Ascending aorta (tissue), 2 donors: ENCODE data around the gene KAZN. TPM values are rescaled to one million over a fixed set of nuclear protein-coding genes. Genes with fewer than 3 reads are reported as not detected.

Experiments used
- DNase-seq, 2 donors: peaks; one replicate each; pipeline ENCODE4 v3.0.0-alpha.2; 2019; ENCODE audit warnings: low spot score in 2 of 2
- H3K27ac ChIP-seq, 2 donors: fragments of 200-600 bp; sonication (generic); one replicate each; pipeline ENCODE4 v1.5.1; 2016 to 2017; ENCODE audit warnings: mild to moderate bottlenecking in 1 of 2
- H3K27me3 ChIP-seq: fragments of 200-600 bp; sonication (generic); one replicate; pipeline ENCODE4 v1.5.1; 2017
- H3K36me3 ChIP-seq, 2 donors: fragments of 200-600 bp; sonication (generic); one replicate each; pipeline ENCODE4 v1.5.1; 2016
- H3K4me1 ChIP-seq, 2 donors: fragments of 200-600 bp; sonication (generic); one replicate each; pipeline ENCODE4 v1.5.1; 2016 to 2017; ENCODE audit warnings: mild to moderate bottlenecking in 1 of 2
- H3K4me3 ChIP-seq, 2 donors: fragments of 200-600 bp; sonication (generic); one replicate each; pipeline ENCODE4 v1.5.1; 2016 to 2017; ENCODE audit warnings: mild to moderate bottlenecking in 1 of 2
- H3K9me3 ChIP-seq, 2 donors: fragments of 200-600 bp; sonication (generic); one replicate each; pipeline ENCODE4 v1.5.1; 2016
- intact Hi-C: fragments of 100-400 bp; cut with DNase I; formaldehyde crosslinking; loops from one replicate; pipeline ENCODE4 v1.15.1; 2023
- total RNA-seq: library from RNA; depleted of rRNA; stranded (reverse); fragments of >200 nt; gene quantifications from one replicate; pipeline ENCODE4 v1.1.0, GENCODE V29; 2016
- TF ChIP-seq, protein P1 (sequence below), 3 experiments: fragments of 200-600 bp in 2 of 3; fragments of 450-650 bp in 1 of 3; sonication (generic) in 2 of 3; IDR thresholded peaks; one replicate each; pipeline ENCODE4 v1.5.1; 2016 to 2019; ENCODE audit warnings: antibody characterized with exemption in 3 of 3, mild to moderate bottlenecking in 1 of 3, moderate library complexity in 1 of 3

Gene KAZN
- total RNA-seq, 1 donor from 2014 or later, result 58.5 TPM

DNA sequence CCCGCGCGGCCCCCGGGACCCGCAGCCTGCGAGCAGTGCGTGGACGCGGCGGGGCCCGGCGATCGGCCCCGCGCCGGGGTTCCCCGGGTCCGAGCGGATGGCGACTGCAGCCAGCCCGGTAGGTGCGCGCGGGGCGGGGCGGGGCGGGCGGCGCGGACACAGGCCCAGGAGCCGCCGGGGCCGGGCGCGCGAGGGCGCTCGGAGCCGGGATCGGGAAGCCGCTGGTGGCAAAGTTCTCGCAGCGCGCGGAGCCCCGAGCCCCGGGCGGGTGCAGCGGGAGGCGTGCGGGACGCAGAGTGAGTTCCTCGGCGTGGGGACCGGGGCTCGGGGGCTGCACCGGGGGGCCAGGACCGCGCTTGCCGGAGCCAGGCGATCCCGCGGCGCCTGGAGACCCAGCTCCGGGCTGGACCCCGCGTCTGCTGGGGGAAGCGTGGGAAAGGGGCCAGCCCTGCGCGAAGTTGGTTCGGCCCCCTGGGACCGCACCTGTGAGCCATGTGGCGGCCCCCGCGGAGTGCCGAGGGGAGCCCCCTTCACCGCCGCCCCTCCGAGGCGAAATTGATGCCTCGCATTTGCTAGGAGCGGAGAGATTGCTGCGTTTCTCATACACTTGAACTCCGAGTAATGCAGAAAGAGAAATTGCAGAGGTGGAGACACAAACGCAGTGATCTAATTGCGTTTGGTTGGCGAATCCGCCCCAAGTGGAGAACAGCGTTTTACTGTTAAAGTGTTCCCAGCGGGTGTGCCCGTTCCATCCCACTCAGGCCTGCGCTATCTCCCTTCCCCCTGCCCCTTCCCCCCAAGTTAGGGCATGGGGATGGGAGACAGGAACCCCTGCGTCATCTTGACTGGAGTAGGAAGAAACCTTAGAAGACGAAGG is 326.2 kb downstream of the KAZN start:
- intact Hi-C loops, result loop anchor here (1.0 to 10.0 kb wide), 4 partner anchors 21 to 230 kb away; partner anchors contain the start of gene TMEM51
- no peaks in the 10 kb centered on the region for H3K36me3 ChIP-seq
- H3K27me3 ChIP-seq, result no peaks in the 10 kb centered on the region
- DNase-seq, result peak in 1 of 2 donors; percentile 75
- peak overlapping the region; percentile 77 to 91 for H3K4me3 ChIP-seq
- TF ChIP-seq, protein P1, sequence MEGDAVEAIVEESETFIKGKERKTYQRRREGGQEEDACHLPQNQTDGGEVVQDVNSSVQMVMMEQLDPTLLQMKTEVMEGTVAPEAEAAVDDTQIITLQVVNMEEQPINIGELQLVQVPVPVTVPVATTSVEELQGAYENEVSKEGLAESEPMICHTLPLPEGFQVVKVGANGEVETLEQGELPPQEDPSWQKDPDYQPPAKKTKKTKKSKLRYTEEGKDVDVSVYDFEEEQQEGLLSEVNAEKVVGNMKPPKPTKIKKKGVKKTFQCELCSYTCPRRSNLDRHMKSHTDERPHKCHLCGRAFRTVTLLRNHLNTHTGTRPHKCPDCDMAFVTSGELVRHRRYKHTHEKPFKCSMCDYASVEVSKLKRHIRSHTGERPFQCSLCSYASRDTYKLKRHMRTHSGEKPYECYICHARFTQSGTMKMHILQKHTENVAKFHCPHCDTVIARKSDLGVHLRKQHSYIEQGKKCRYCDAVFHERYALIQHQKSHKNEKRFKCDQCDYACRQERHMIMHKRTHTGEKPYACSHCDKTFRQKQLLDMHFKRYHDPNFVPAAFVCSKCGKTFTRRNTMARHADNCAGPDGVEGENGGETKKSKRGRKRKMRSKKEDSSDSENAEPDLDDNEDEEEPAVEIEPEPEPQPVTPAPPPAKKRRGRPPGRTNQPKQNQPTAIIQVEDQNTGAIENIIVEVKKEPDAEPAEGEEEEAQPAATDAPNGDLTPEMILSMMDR (IDR thresholded peaks at IDR 0.05), result peak in 1 of 3 experiments; percentile 29
- H3K27ac ChIP-seq, result peak overlapping the region; percentile 35 to 70
- peaks cover 0 to 15% of the 10 kb centered on the region in 2 donors for H3K4me1 ChIP-seq
- H3K9me3 ChIP-seq, result no peaks in the 10 kb centered on the region

- no peaks in the 10 kb centered on the region for H3K9me3 ChIP-seq
- H3K4me1 ChIP-seq, result peaks cover 0 to 15% of the 10 kb centered on the region in 2 donors
- no peaks in the 10 kb centered on the region for H3K36me3 ChIP-seq
- intact Hi-C loops, result loop anchor here (10.0 kb wide), 1 partner anchor 229 kb away; the partner anchor contains the start of gene TMEM51
- no peak for DNase-seq
- TF ChIP-seq, protein P1 (IDR thresholded peaks at IDR 0.05), result no peak
- no peaks in the 10 kb centered on the region for H3K27me3 ChIP-seq
- no peak overlapping the region for H3K27ac ChIP-seq
- peak overlapping the region; percentile 77 to 91 for H3K4me3 ChIP-seq
These were observed 327.1 kb downstream of the KAZN start for GRCh38 chr1:14925336-14926136.

DNA sequence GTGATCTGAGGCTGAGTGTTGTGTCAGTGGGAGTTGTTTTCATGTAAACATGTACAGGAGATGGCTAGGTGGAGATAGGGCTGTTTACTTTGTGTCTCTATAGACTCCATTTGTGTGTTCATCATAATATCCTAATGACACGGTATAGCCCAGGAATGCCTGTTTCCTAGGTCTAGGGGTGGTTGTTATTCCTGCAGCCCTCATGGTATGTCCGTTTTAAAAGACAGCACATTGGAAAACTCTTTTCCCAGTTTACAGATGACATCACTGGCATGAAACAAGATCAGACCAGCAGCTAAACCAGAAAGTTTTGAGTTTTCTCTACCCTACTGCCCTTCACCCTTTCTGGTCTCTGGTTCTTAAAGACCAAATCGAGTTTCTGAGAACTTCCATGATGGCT is 327.7 kb downstream of the KAZN start:
- TF ChIP-seq, protein P1 (IDR thresholded peaks at IDR 0.05), result no peak
- no peak overlapping the region for H3K27ac ChIP-seq
- intact Hi-C loops, result loop anchor here (10.0 kb wide), 1 partner anchor 229 kb away; the partner anchor contains the start of gene TMEM51
- no peaks in the 10 kb centered on the region for H3K27me3 ChIP-seq
- no peaks in the 10 kb centered on the region for H3K36me3 ChIP-seq
- peaks cover 0 to 15% of the 10 kb centered on the region in 2 donors for H3K4me1 ChIP-seq
- no peaks in the 10 kb centered on the region for H3K9me3 ChIP-seq
- no peak overlapping the region for H3K4me3 ChIP-seq
- no peak for DNase-seq

- Histone ChIP-seq H3K36me3 (no peaks in the 10 kb centered on the region), H3K27ac (no peak overlapping the region), H3K4me3 (no peak overlapping the region), H3K4me1 (peaks cover 0 to 15% of the 10 kb centered on the region in 2 donors), H3K27me3 (no peaks in the 10 kb centered on the region), H3K9me3 (no peaks in the 10 kb centered on the region)
- TF ChIP-seq, protein P1 (IDR thresholded peaks at IDR 0.05), result no peak
- intact Hi-C loops, result loop anchor here (10.0 kb wide), 1 partner anchor 228 kb away; the partner anchor contains the start of gene TMEM51
- DNase-seq, result no peak
These were observed 328.5 kb downstream of the KAZN start for GRCh38 chr1:14926818-14927575.

- intact Hi-C loops, result loop anchor here (10.0 kb wide), 1 partner anchor 226 kb away; the partner anchor contains the start of gene TMEM51
- no peak overlapping the region for H3K27ac ChIP-seq
- H3K4me1 ChIP-seq, result peaks cover 0 to 15% of the 10 kb centered on the region in 2 donors
- no peak for DNase-seq
- TF ChIP-seq, protein P1 (IDR thresholded peaks at IDR 0.05), result no peak
- H3K9me3 ChIP-seq, result no peaks in the 10 kb centered on the region
- H3K27me3 ChIP-seq, result no peaks in the 10 kb centered on the region
- H3K4me3 ChIP-seq, result no peak overlapping the region
- no peaks in the 10 kb centered on the region for H3K36me3 ChIP-seq
These were observed 329.9 kb downstream of the KAZN start for GRCh38 chr1:14928412-14928811.
